AG09309 (cell line): ENCODE data around the gene GRM8.

Experiments
- DNase-seq: peaks from one replicate; pipeline ENCODE4 v3.0.0-alpha.2; 2010; ENCODE audit warnings: low read depth
- H3K4me3 ChIP-seq: 2 replicates; pipeline ENCODE4 v1.5.1; 2011; ENCODE audit warnings: mild to moderate bottlenecking, low read depth, low read length, moderate library complexity; ENCODE audit not compliant: control insufficient read depth
- CTCF ChIP-seq: IDR thresholded peaks from 2 replicates; pipeline ENCODE4 v1.5.1; 2011; ENCODE audit warnings: mild to moderate bottlenecking, low read depth, low read length, inconsistent platforms; ENCODE audit not compliant: insufficient read depth, control insufficient read depth; ENCODE audit errors: missing control alignments

The GRM8 gene

GRCh38 chr7:127264219-127264618 lies 11.5 kb upstream of the GRM8 start:
- no peak for DNase-seq

GRCh38 chr7:127258111-127258510 lies 5.4 kb upstream of the GRM8 start:
- TF ChIP-seq CTCF = no peak
- no peak overlapping the region for H3K4me3 ChIP-seq
- DNase-seq = no peak

More at GRCh38 chr7:127264219-127264618, 11.5 kb upstream of the GRM8 start:
- TF ChIP-seq CTCF = no peak
- H3K4me3 ChIP-seq = no peak overlapping the region

- no peak for TF ChIP-seq CTCF
- no peak overlapping the region for H3K4me3 ChIP-seq
- no peak for DNase-seq
Measured at GRCh38 chr7:127257086-127257485, 4.3 kb upstream of the GRM8 start.

- no peak overlapping the region for H3K4me3 ChIP-seq
- no peak for DNase-seq
- TF ChIP-seq CTCF = no peak
Measured at GRCh38 chr7:127256041-127256725, 3.4 kb upstream of the GRM8 start.

GRCh38 chr7:127254163-127254684 lies 1.5 kb upstream of the GRM8 start:
- TF ChIP-seq CTCF = no peak
- H3K4me3 ChIP-seq = no peak overlapping the region
- DNase-seq = no peak

GRCh38 chr7:127253281-127254162 lies 781 bp upstream of the GRM8 start:
- DNase-seq = no peak
- TF ChIP-seq CTCF = peak; percentile 78
- peak overlapping the region; percentile 81 for H3K4me3 ChIP-seq
